OCI-LY3 (cell line): ENCODE data around the gene NDST1.

Experiments
- H2AFZ ChIP-seq: fragments of 200-600, 300-600 bp; shearing (Covaris generic); 2 replicates; pipeline ENCODE4 v1.6.0; 2014; ENCODE audit warnings: antibody characterized with exemption, low read depth, low read length
- H3K27ac ChIP-seq: fragments of 200-600, 300-600 bp; sonication (generic); 2 replicates; pipeline ENCODE4 v1.5.1; 2014; ENCODE audit warnings: mild to moderate bottlenecking, low read length, moderate library complexity, mixed read lengths
- H3K27me3 ChIP-seq: fragments of 200-600, 300-600 bp; sonication (generic); 2 replicates; pipeline ENCODE4 v1.6.1; 2014; ENCODE audit warnings: low read depth, low read length, mixed read lengths
- H3K36me3 ChIP-seq: fragments of 200-600, 300-600 bp; sonication (generic); replicated peaks from 2 replicates; pipeline ENCODE3; 2014; ENCODE audit warnings: low read depth, low read length, mixed read lengths
- H3K4me1 ChIP-seq: fragments of 300-600, 200-600 bp; sonication (generic); 2 replicates; pipeline ENCODE4 v1.6.1; 2014; ENCODE audit warnings: low read length, mixed read lengths
- H3K4me2 ChIP-seq: fragments of 200-600, 300-600 bp; sonication (generic); 2 replicates; pipeline ENCODE4 v1.6.1; 2014; ENCODE audit warnings: low read length, mixed read lengths
- H3K4me3 ChIP-seq: fragments of 300-600, 200-600 bp; sonication (generic); 2 replicates; pipeline ENCODE4 v1.5.1; 2014; ENCODE audit warnings: antibody characterized with exemption, mild to moderate bottlenecking, low read length, moderate library complexity
- H3K79me2 ChIP-seq: fragments of 300-600, 200-600 bp; shearing (Covaris generic); 2 replicates; pipeline ENCODE4 v1.6.1; 2014; ENCODE audit warnings: mild to moderate bottlenecking, low read length, mixed read lengths
- H3K9ac ChIP-seq: fragments of 300-600, 200-600 bp; shearing (Covaris generic); 2 replicates; pipeline ENCODE4 v1.6.0; 2014; ENCODE audit warnings: mild to moderate bottlenecking, low read length, moderate library complexity
- H3K9me3 ChIP-seq: fragments of 200-600, 300-600 bp; shearing (Covaris generic); 2 replicates; pipeline ENCODE4 v1.6.1; 2014; ENCODE audit warnings: low read length, mixed read lengths; ENCODE audit not compliant: insufficient read depth
- H4K20me1 ChIP-seq: fragments of 200-600, 300-600 bp; sonication (generic); 2 replicates; pipeline ENCODE4 v1.6.1; 2016; ENCODE audit warnings: low read length, mixed read lengths; ENCODE audit not compliant: insufficient read depth
- EZH2phosphoT487 ChIP-seq: fragments of 200-600 bp; shearing (Covaris generic); IDR thresholded peaks from 2 replicates; pipeline ENCODE4 v1.6.1; 2018; ENCODE audit warnings: antibody characterized with exemption, mixed run types, low read depth
- TF ChIP-seq, protein P1 (sequence below): fragments of 200-600, 300-600 bp; sonication (generic); IDR thresholded peaks from 2 replicates; pipeline ENCODE4 v1.5.1; 2014; ENCODE audit warnings: antibody characterized with exemption, low read length, low read depth

The NDST1 gene

DNA sequence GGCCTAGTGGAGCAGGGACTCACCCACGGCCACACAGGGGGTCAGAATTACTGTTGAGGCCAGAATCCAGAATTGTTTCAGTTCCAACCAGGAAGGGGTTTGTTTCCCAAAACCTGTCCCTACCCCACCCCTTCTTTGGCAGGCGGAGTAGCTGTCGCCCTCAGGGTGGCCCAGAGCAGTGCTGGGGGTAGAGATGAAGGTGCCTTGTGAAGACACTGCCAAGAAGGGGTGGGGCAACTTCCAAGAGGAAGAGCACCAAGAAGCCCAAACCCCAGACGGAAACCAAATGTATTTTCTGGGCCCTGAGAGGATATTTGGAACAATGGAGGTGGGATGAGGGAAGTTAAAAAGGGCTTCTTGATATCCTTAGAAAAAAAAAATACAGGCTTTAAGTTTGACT, 11.4 kb upstream of the NDST1 start:
- Histone ChIP-seq H3K36me3 (no peaks in the 10 kb centered on the region), H3K27ac (no peak overlapping the region), H3K9ac (no peak overlapping the region), H3K4me1 (no peaks in the 10 kb centered on the region), H3K4me3 (no peak overlapping the region), H3K79me2 (peaks cover 26% of the 10 kb centered on the region; the same call in 1 of the 2 replicates), H3K27me3 (no peaks in the 10 kb centered on the region), H2AFZ (no peak overlapping the region), H3K4me2 (no peak overlapping the region), H4K20me1 (0 out of 2 replicates have a peak, but pooled peaks cover 3% of the 10 kb centered on the region), H3K9me3 (no peaks in the 10 kb centered on the region)
- TF ChIP-seq, protein P1, sequence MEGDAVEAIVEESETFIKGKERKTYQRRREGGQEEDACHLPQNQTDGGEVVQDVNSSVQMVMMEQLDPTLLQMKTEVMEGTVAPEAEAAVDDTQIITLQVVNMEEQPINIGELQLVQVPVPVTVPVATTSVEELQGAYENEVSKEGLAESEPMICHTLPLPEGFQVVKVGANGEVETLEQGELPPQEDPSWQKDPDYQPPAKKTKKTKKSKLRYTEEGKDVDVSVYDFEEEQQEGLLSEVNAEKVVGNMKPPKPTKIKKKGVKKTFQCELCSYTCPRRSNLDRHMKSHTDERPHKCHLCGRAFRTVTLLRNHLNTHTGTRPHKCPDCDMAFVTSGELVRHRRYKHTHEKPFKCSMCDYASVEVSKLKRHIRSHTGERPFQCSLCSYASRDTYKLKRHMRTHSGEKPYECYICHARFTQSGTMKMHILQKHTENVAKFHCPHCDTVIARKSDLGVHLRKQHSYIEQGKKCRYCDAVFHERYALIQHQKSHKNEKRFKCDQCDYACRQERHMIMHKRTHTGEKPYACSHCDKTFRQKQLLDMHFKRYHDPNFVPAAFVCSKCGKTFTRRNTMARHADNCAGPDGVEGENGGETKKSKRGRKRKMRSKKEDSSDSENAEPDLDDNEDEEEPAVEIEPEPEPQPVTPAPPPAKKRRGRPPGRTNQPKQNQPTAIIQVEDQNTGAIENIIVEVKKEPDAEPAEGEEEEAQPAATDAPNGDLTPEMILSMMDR = no peak
- no peak for TF ChIP-seq EZH2phosphoT487

GRCh38 chr5:150497274-150497988, 10.5 kb upstream of the NDST1 start:
- Histone ChIP-seq H3K27ac (no peak overlapping the region), H3K79me2 (peaks cover 25% of the 10 kb centered on the region; the same call in 1 of the 2 replicates), H3K36me3 (no peaks in the 10 kb centered on the region), H3K27me3 (no peaks in the 10 kb centered on the region), H3K4me1 (no peaks in the 10 kb centered on the region), H3K4me3 (no peak overlapping the region), H3K9ac (no peak overlapping the region), H3K9me3 (no peaks in the 10 kb centered on the region), H3K4me2 (no peak overlapping the region), H4K20me1 (0 out of 2 replicates have a peak, but pooled peaks cover 3% of the 10 kb centered on the region), H2AFZ (no peak overlapping the region)
- no peak for TF ChIP-seq EZH2phosphoT487
- TF ChIP-seq, protein P1 = no peak

GRCh38 chr5:150497989-150498317, 10.0 kb upstream of the NDST1 start:
- Histone ChIP-seq H3K79me2 (peaks cover 24% of the 10 kb centered on the region; the same call in 1 of the 2 replicates), H3K4me1 (no peaks in the 10 kb centered on the region), H3K4me2 (no peak overlapping the region), H3K9ac (no peak overlapping the region), H3K36me3 (no peaks in the 10 kb centered on the region), H3K27ac (no peak overlapping the region), H3K9me3 (no peaks in the 10 kb centered on the region), H3K4me3 (no peak overlapping the region), H2AFZ (no peak overlapping the region), H4K20me1 (0 out of 2 replicates have a peak, but pooled peaks cover 3% of the 10 kb centered on the region), H3K27me3 (no peaks in the 10 kb centered on the region)
- TF ChIP-seq, protein P1 = no peak
- TF ChIP-seq EZH2phosphoT487 = no peak

GRCh38 chr5:150498501-150498900, 9.4 kb upstream of the NDST1 start:
- H3K4me1 ChIP-seq = no peaks in the 10 kb centered on the region
- no peak overlapping the region for H3K4me3 ChIP-seq
- no peak overlapping the region for H2AFZ ChIP-seq
- no peaks in the 10 kb centered on the region for H3K27me3 ChIP-seq
- H4K20me1 ChIP-seq = 0 out of 2 replicates have a peak, but pooled peaks cover 3% of the 10 kb centered on the region
- no peak for TF ChIP-seq EZH2phosphoT487
- TF ChIP-seq, protein P1 = no peak
- no peak overlapping the region for H3K9ac ChIP-seq
- no peaks in the 10 kb centered on the region for H3K36me3 ChIP-seq
- H3K4me2 ChIP-seq = no peak overlapping the region
- no peaks in the 10 kb centered on the region for H3K9me3 ChIP-seq
- H3K79me2 ChIP-seq = peaks cover 24% of the 10 kb centered on the region; the same call in 1 of the 2 replicates
- H3K27ac ChIP-seq = no peak overlapping the region
